ENCODE data around the gene ZNF473. TPM values are rescaled to one million over a fixed set of nuclear protein-coding genes. Genes with fewer than 3 reads are reported as not detected.

ZNF473 gene
- total RNA-seq, 2 experiments from 2014 or later: 16.9 to 23.1 TPM

DNA sequence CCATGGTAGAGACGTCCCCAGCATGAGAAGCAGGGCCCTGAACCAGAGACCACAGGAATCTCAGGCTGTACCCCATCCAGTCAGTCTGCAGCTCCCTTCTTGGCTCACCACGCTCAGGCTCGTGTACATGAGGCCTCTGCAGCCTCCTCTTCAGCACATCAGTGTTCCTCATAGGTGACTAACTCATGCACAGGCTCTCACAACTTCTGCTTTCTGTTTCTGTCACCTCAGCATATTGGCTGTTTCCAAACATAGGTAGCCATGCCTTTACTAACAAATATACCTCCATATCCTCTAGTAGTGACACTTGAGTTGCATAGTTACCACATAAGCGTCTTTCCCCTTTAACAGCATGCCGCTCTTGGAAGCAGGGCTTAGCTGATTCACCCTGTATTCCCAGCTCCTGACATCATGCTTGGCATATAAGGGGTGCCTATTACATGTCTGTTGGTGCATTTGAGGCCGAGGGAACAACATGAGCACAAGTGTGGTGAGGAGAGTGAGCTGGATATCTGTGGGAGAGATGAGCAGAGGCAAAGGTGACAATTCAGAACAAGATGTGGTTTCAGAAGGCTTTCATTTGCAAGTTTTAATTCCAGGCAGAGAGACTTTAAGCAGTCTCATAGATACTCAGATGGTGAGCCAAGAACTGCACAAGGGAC is 16.7 kb downstream of the ZNF473 start:
- Histone ChIP-seq H2AFZ (ENCODE audit: low read length) (no peak overlapping the region), H3K9me2 (ENCODE audit: insufficient read depth, low read length) (no peaks in the 10 kb centered on the region), H3K79me2 (ENCODE audit: insufficient read depth, low read depth, low read length) (no peaks in the 10 kb centered on the region), H3K9me3 (ENCODE audit: low read length) (no peaks in the 10 kb centered on the region), H3K4me2 (ENCODE audit: low read length) (no peak overlapping the region), H3K4me1 (ENCODE audit: insufficient read depth, low read length, poor library complexity, severe bottlenecking) (no peaks in the 10 kb centered on the region), H3K27ac (ENCODE audit: low read depth, low read length, poor library complexity, severe bottlenecking) (no peak overlapping the region), H4K20me1 (ENCODE audit: insufficient read depth, low read length) (no peaks in the 10 kb centered on the region; the same call in 1 of the 2 replicates), H3K36me3 (ENCODE audit: insufficient read depth, low read length) (peaks cover 92% of the 10 kb centered on the region), H3K4me3 (ENCODE audit: low read depth, low read length, poor library complexity, severe bottlenecking) (no peak overlapping the region)
- POLR2A ChIA-PET: no interaction called here
- DNase-seq (ENCODE audit: low spot score): no peak
- TF ChIP-seq, protein P1, sequence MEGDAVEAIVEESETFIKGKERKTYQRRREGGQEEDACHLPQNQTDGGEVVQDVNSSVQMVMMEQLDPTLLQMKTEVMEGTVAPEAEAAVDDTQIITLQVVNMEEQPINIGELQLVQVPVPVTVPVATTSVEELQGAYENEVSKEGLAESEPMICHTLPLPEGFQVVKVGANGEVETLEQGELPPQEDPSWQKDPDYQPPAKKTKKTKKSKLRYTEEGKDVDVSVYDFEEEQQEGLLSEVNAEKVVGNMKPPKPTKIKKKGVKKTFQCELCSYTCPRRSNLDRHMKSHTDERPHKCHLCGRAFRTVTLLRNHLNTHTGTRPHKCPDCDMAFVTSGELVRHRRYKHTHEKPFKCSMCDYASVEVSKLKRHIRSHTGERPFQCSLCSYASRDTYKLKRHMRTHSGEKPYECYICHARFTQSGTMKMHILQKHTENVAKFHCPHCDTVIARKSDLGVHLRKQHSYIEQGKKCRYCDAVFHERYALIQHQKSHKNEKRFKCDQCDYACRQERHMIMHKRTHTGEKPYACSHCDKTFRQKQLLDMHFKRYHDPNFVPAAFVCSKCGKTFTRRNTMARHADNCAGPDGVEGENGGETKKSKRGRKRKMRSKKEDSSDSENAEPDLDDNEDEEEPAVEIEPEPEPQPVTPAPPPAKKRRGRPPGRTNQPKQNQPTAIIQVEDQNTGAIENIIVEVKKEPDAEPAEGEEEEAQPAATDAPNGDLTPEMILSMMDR (conservative IDR thresholded peaks at IDR 0.05; ENCODE audit: low read length): no peak
- no peak for TF ChIP-seq EZH2phosphoT487 (IDR thresholded peaks at IDR 0.05; ENCODE audit: borderline replicate concordance, low read depth, low read length)
- BruUV-seq (replicated peaks): no TSS peak
- CTCF ChIA-PET (ENCODE audit: unreplicated experiment): no interaction called here
- intact Hi-C loops (cut with micrococcal nuclease; ENCODE audit: unreplicated experiment): no loop called here

DNA sequence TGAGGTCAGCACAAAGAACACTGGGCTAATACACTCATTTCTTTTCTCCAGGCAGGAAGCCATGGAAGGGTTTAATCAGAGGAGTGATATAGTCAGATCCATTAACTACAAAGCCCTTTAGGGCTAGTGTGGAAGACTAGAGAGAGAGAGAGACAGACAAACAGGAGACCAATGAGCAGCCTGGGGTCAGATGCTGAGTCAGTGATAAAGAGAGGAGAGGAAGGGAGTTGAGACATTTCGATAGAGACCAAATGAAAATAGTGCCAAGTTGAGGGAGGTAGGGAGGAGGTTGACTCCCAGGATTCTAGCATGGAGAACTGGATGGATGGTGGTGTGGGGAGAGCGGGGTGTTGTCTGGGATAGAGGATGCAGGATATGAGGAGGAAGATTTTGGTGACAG is 18.2 kb downstream of the ZNF473 start:
- intact Hi-C loops (cut with micrococcal nuclease; ENCODE audit: unreplicated experiment): no loop called here
- POLR2A ChIA-PET: no interaction called here

DNA sequence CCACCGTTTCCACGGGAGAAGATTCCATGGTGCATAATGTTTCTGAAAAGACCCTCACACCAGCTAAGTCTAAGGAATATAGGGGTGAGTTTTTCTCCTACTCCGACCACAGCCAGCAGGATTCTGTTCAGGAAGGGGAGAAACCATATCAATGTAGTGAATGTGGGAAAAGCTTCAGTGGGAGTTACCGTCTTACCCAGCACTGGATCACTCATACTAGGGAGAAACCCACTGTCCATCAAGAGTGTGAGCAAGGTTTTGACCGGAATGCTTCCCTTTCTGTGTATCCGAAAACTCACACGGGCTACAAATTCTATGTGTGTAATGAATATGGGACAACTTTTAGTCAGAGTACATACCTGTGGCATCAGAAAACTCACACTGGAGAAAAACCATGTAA is 19.1 kb downstream of the ZNF473 start:
- H3K4me1 ChIP-seq (ENCODE audit: insufficient read depth, low read length, poor library complexity, severe bottlenecking): peaks cover 1% of the 10 kb centered on the region
- no peaks in the 10 kb centered on the region for H3K9me3 ChIP-seq (ENCODE audit: low read length)
- no peak overlapping the region for H3K27ac ChIP-seq (ENCODE audit: low read depth, low read length, poor library complexity, severe bottlenecking)
- no peaks in the 10 kb centered on the region for H3K79me2 ChIP-seq (ENCODE audit: insufficient read depth, low read depth, low read length)
- no peak overlapping the region for H2AFZ ChIP-seq (ENCODE audit: low read length)
- ChIA-PET CTCF (ENCODE audit: unreplicated experiment) (no interaction called here), POLR2A (no interaction called here)
- peaks cover 89% of the 10 kb centered on the region for H3K36me3 ChIP-seq (ENCODE audit: insufficient read depth, low read length)
- intact Hi-C loops (cut with micrococcal nuclease; ENCODE audit: unreplicated experiment): no loop called here
- TF ChIP-seq EZH2phosphoT487 (IDR thresholded peaks at IDR 0.05; ENCODE audit: borderline replicate concordance, low read depth, low read length): no peak
- TF ChIP-seq, protein P1 (conservative IDR thresholded peaks at IDR 0.05; ENCODE audit: low read length): no peak
- BruUV-seq (replicated peaks): no TSS peak
- H3K4me2 ChIP-seq (ENCODE audit: low read length): no peak overlapping the region
- no peaks in the 10 kb centered on the region for H4K20me1 ChIP-seq (ENCODE audit: insufficient read depth, low read length)
- no peaks in the 10 kb centered on the region for H3K9me2 ChIP-seq (ENCODE audit: insufficient read depth, low read length)
- no peak overlapping the region for H3K4me3 ChIP-seq (ENCODE audit: low read depth, low read length, poor library complexity, severe bottlenecking)
- no peak for DNase-seq (ENCODE audit: low spot score)

More for the DNA sequence above, 18.2 kb downstream of the ZNF473 start:
- Histone ChIP-seq H3K4me1 (ENCODE audit: insufficient read depth, low read length, poor library complexity, severe bottlenecking) (no peaks in the 10 kb centered on the region), H3K36me3 (ENCODE audit: insufficient read depth, low read length) (peaks cover 98% of the 10 kb centered on the region), H2AFZ (ENCODE audit: low read length) (no peak overlapping the region), H4K20me1 (ENCODE audit: insufficient read depth, low read length) (no peaks in the 10 kb centered on the region), H3K9me2 (ENCODE audit: insufficient read depth, low read length) (no peaks in the 10 kb centered on the region), H3K79me2 (ENCODE audit: insufficient read depth, low read depth, low read length) (no peaks in the 10 kb centered on the region), H3K27ac (ENCODE audit: low read depth, low read length, poor library complexity, severe bottlenecking) (no peak overlapping the region), H3K9me3 (ENCODE audit: low read length) (no peaks in the 10 kb centered on the region), H3K4me3 (ENCODE audit: low read depth, low read length, poor library complexity, severe bottlenecking) (no peak overlapping the region), H3K4me2 (ENCODE audit: low read length) (no peak overlapping the region)
- TF ChIP-seq EZH2phosphoT487 (IDR thresholded peaks at IDR 0.05; ENCODE audit: borderline replicate concordance, low read depth, low read length): no peak
- TF ChIP-seq, protein P1 (conservative IDR thresholded peaks at IDR 0.05; ENCODE audit: low read length): no peak
- DNase-seq (ENCODE audit: low spot score): no peak
- no TSS peak for BruUV-seq (replicated peaks)
- CTCF ChIA-PET (ENCODE audit: unreplicated experiment): no interaction called here
